Hepatic stellate cell (primary cell): ENCODE data around the gene TRIM40.
"Not testable (repeated sequence)": the region's sequence is repeated elsewhere in the genome, so short reads cannot be mapped to it uniquely, and the experiment has no call there.

Experiments used
- DNase-seq: peaks from one replicate; pipeline ENCODE4 v3.0.0; 2011; ENCODE audit warnings: low spot score

Gene TRIM40

GRCh38 chr6:30113841-30114240 lies 22.1 kb upstream of the TRIM40 start:
- no peak for DNase-seq

- no peak for DNase-seq
Measured at GRCh38 chr6:30116724-30117123, 19.2 kb upstream of the TRIM40 start.

GRCh38 chr6:30118691-30119090 lies 17.2 kb upstream of the TRIM40 start:
- not testable (repeated sequence) for DNase-seq

- DNase-seq = no peak
Measured at GRCh38 chr6:30121446-30122366, 14.2 kb upstream of the TRIM40 start.

- DNase-seq = no peak
Measured at GRCh38 chr6:30122515-30122914, 13.4 kb upstream of the TRIM40 start.

GRCh38 chr6:30127238-30128093 lies 8.5 kb upstream of the TRIM40 start:
- no peak for DNase-seq

GRCh38 chr6:30129265-30130178 lies 6.4 kb upstream of the TRIM40 start:
- DNase-seq = no peak

GRCh38 chr6:30130179-30130679 lies 5.7 kb upstream of the TRIM40 start:
- DNase-seq = no peak

- peak; percentile 80 for DNase-seq
Measured at GRCh38 chr6:30130887-30131862, 4.8 kb upstream of the TRIM40 start.

- no peak for DNase-seq
Measured at GRCh38 chr6:30131947-30132497, 3.9 kb upstream of the TRIM40 start.

- DNase-seq = no peak
Measured at GRCh38 chr6:30135147-30135546, 793 bp upstream of the TRIM40 start.

- DNase-seq = no peak
Measured at GRCh38 chr6:30136570-30137286, 788 bp downstream of the TRIM40 start.

GRCh38 chr6:30140240-30140639 lies 4.3 kb downstream of the TRIM40 start:
- DNase-seq = not testable (repeated sequence)

GRCh38 chr6:30142665-30143064 lies 6.7 kb downstream of the TRIM40 start:
- DNase-seq = no peak

GRCh38 chr6:30143780-30144179 lies 7.8 kb downstream of the TRIM40 start:
- no peak for DNase-seq

GRCh38 chr6:30144811-30145210 lies 8.9 kb downstream of the TRIM40 start:
- DNase-seq = no peak

- DNase-seq = no peak
Measured at GRCh38 chr6:30145818-30146217, 9.9 kb downstream of the TRIM40 start.

GRCh38 chr6:30147096-30147495 lies 11.2 kb downstream of the TRIM40 start:
- no peak for DNase-seq

GRCh38 chr6:30149234-30149633 lies 13.3 kb downstream of the TRIM40 start:
- DNase-seq = no peak
